Endodermal cell (in vitro differentiated cells): ENCODE data around the gene TNIK. TPM values are rescaled to one million over a fixed set of nuclear protein-coding genes. Genes with fewer than 3 reads are reported as not detected.
A peak's percentile ranks its signal among the peaks of the same experiment; 100 is the strongest.

Experiments
- DNase-seq: peaks from one replicate; pipeline ENCODE4 v3.0.0-alpha.2; 2017
- H3K27ac ChIP-seq: 2 replicates; pipeline ENCODE4 v1.5.1; 2013; ENCODE audit warnings: mild to moderate bottlenecking, low read depth, low read length, moderate library complexity
- H3K27me3 ChIP-seq: 2 replicates; pipeline ENCODE4 v1.6.1; 2013; ENCODE audit warnings: mild to moderate bottlenecking, low read length, moderate library complexity; ENCODE audit not compliant: insufficient read depth, control insufficient read depth, poor library complexity, severe bottlenecking
- H3K36me3 ChIP-seq: 2 replicates; pipeline ENCODE4 v1.7.0; 2013; ENCODE audit warnings: mild to moderate bottlenecking, low read length, moderate library complexity; ENCODE audit not compliant: control insufficient read depth, insufficient read depth
- H3K4me1 ChIP-seq: one replicate; pipeline ENCODE4 v1.7.0; 2013; ENCODE audit warnings: low read length; ENCODE audit not compliant: control insufficient read depth, insufficient read depth
- H3K4me3 ChIP-seq: 2 replicates; pipeline ENCODE4 v1.5.1; 2013; ENCODE audit warnings: mild to moderate bottlenecking, low read length, moderate library complexity
- H3K9ac ChIP-seq: 2 replicates; pipeline ENCODE4 v1.6.1; 2013; ENCODE audit warnings: mild to moderate bottlenecking, low read length, moderate library complexity; ENCODE audit not compliant: poor library complexity, severe bottlenecking; ENCODE audit errors: extremely low read depth
- H3K9me3 ChIP-seq: 2 replicates; pipeline ENCODE4 v1.6.1; 2013; ENCODE audit warnings: mild to moderate bottlenecking, low read length, moderate library complexity; ENCODE audit not compliant: control insufficient read depth
- H3K27ac Mint-ChIP-seq: 2 replicates; pipeline ENCODE4 v1.8.0; 2020; ENCODE audit warnings: mixed read lengths
- H3K27me3 Mint-ChIP-seq: 2 replicates; pipeline ENCODE4 v1.8.0; 2021; ENCODE audit warnings: mild to moderate bottlenecking, mixed read lengths; ENCODE audit not compliant: insufficient read depth
- H3K36me3 Mint-ChIP-seq: 2 replicates; pipeline ENCODE4 v1.8.0; 2020; ENCODE audit warnings: low read depth, mixed read lengths
- H3K4me1 Mint-ChIP-seq: 2 replicates; pipeline ENCODE4 v1.8.0; 2020; ENCODE audit warnings: mixed read lengths
- H3K4me3 Mint-ChIP-seq: 2 replicates; pipeline ENCODE4 v1.8.0; 2020; ENCODE audit warnings: mild to moderate bottlenecking, moderate library complexity, mixed read lengths
- H3K9me3 Mint-ChIP-seq: 2 replicates; pipeline ENCODE4 v1.8.0; 2020; ENCODE audit warnings: mild to moderate bottlenecking, mixed read lengths
- WGBS, 2 experiments: methylation state at CpG; one replicate each; pipeline versions ENCODE4 v1.1.5 to v1.1.7; 2013; ENCODE audit warnings: missing lambda C conversion rate in 2 of 2, mixed read lengths in 1 of 2; ENCODE audit not compliant: insufficient coverage in 1 of 2, insufficient read length in 1 of 2; 5-methylcytosine and 5-hydroxymethylcytosine counted together
- total RNA-seq, 2 donors: library from RNA; stranded (reverse); fragmentation: NEBNext Ultra II Directional in 1 of 2; extraction: Animal tissue kit (Norgen Biotek cat#: 25700) in 1 of 2; gene quantifications; 2 replicates in 1 of 2; 3 replicates in 1 of 2; pipeline ENCODE4 v1.2.1, GENCODE V29; 2021
- TF ChIP-seq, protein P1 (sequence below): fragments of 200-600 bp; sonication (generic); conservative IDR thresholded peaks from 2 replicates; pipeline ENCODE4 v1.5.0; 2021; ENCODE audit warnings: antibody characterized with exemption, mild to moderate bottlenecking

Gene TNIK
- total RNA-seq, 2 donors from 2014 or later, result 12.2 to 14.9 TPM

DNA sequence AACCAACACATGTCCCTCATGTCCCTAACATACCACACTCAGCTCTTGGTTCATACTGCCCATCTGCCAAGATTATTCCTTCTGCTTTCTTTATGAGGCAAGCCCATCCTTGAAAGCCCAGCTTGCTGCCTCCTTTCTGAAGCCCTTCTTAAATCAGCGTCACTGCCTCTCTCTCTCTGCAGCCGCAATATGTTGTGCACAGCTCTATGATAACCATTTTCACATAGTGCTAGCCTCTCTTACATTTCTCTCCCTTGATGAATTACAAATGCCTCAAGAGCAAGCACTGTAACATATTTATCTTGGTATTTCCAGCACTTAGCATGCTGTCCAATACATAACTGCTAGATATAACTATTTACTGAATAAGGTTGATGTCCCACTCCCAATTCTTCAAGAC lies 86.5 kb downstream of the TNIK start:
- 92 to 100% methylated on average over 2 of the region's 2 CpGs for WGBS, 2 experiments
- Histone ChIP-seq H3K4me1 (peaks cover 29% of the 10 kb centered on the region), H3K36me3 (no peaks in the 10 kb centered on the region), H3K4me3 (peak overlapping the region; percentile 11), H3K27ac (no peak overlapping the region), H3K9ac (no peak overlapping the region), H3K9me3 (no peaks in the 10 kb centered on the region), H3K27me3 (peaks cover 40% of the 10 kb centered on the region)
- TF ChIP-seq, protein P1, sequence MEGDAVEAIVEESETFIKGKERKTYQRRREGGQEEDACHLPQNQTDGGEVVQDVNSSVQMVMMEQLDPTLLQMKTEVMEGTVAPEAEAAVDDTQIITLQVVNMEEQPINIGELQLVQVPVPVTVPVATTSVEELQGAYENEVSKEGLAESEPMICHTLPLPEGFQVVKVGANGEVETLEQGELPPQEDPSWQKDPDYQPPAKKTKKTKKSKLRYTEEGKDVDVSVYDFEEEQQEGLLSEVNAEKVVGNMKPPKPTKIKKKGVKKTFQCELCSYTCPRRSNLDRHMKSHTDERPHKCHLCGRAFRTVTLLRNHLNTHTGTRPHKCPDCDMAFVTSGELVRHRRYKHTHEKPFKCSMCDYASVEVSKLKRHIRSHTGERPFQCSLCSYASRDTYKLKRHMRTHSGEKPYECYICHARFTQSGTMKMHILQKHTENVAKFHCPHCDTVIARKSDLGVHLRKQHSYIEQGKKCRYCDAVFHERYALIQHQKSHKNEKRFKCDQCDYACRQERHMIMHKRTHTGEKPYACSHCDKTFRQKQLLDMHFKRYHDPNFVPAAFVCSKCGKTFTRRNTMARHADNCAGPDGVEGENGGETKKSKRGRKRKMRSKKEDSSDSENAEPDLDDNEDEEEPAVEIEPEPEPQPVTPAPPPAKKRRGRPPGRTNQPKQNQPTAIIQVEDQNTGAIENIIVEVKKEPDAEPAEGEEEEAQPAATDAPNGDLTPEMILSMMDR, result no peak
- H3K27me3 Mint-ChIP-seq, result peaks cover 13% of the 10 kb centered on the region
- H3K4me3 Mint-ChIP-seq, result no peak overlapping the region
- peaks cover 45% of the 10 kb centered on the region for H3K4me1 Mint-ChIP-seq
- no peaks in the 10 kb centered on the region for H3K36me3 Mint-ChIP-seq
- no peak overlapping the region for H3K27ac Mint-ChIP-seq
- no peak for DNase-seq
- H3K9me3 Mint-ChIP-seq, result no peaks in the 10 kb centered on the region

DNA sequence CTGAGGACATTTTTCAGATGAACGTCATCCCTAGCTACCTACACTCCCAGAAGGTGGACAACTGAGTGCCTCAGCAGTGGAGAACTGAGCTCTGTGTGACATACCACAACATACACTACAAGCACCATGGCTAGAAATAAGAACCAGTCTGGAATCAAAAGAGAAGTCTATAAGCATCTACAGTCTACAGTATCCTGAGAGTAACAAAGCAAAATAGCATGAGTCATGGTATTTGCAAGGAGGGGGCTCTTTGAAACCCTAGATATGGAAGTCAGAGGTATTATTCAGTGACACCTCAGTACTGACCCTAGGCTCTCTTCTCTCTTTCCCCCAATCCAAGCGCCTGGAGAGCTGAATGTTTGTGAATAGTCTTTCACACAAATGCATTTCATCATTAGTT lies 87.5 kb downstream of the TNIK start:
- peaks cover 40% of the 10 kb centered on the region for H3K4me1 Mint-ChIP-seq

DNA sequence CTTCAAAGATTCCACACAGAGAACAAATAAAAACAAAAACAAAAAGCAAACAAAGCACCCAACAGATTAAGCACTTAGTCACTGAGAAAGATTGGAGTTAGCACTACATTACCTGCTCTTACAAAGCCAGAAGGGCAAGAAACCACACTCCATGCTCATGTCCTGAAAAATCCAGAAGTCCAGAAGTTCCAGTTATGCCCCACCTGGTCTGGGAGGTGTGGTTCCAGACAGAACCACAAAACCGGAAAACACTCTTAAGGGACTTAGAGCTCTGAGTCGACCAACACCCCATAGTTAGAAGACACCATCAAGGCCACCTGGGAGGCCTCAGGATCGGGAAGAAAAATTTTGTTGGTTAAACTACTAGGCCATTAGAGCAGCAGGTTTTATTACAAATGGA lies 88.9 kb downstream of the TNIK start:
- peaks cover 16% of the 10 kb centered on the region for H3K27me3 Mint-ChIP-seq
- peaks cover 31% of the 10 kb centered on the region for H3K4me1 Mint-ChIP-seq
- Histone ChIP-seq H3K27me3 (peaks cover 35% of the 10 kb centered on the region), H3K36me3 (no peaks in the 10 kb centered on the region), H3K4me1 (peaks cover 26% of the 10 kb centered on the region), H3K27ac (no peak overlapping the region), H3K4me3 (no peak overlapping the region), H3K9ac (no peak overlapping the region), H3K9me3 (no peaks in the 10 kb centered on the region)
- H3K36me3 Mint-ChIP-seq, result no peaks in the 10 kb centered on the region
- DNase-seq, result no peak
- WGBS, 2 experiments, result 80 to 100% methylated on average over 1 to 3 of the region's 3 CpGs
- peak overlapping the region; percentile 27 for H3K27ac Mint-ChIP-seq
- peak overlapping the region; percentile 8 for H3K4me3 Mint-ChIP-seq
- TF ChIP-seq, protein P1, result no peak
- H3K9me3 Mint-ChIP-seq, result no peaks in the 10 kb centered on the region

More for the DNA sequence above, 87.5 kb downstream of the TNIK start:
- Histone ChIP-seq H3K9ac (no peak overlapping the region), H3K9me3 (no peaks in the 10 kb centered on the region), H3K27ac (no peak overlapping the region), H3K4me3 (no peak overlapping the region), H3K36me3 (no peaks in the 10 kb centered on the region), H3K27me3 (peaks cover 41% of the 10 kb centered on the region), H3K4me1 (peaks cover 29% of the 10 kb centered on the region)
- Mint-ChIP-seq H3K27me3 (peaks cover 19% of the 10 kb centered on the region), H3K27ac (no peak overlapping the region), H3K4me3 (no peak overlapping the region), H3K36me3 (no peaks in the 10 kb centered on the region), H3K9me3 (no peaks in the 10 kb centered on the region)
- TF ChIP-seq, protein P1, result no peak
- DNase-seq, result no peak
- WGBS, 2 experiments, result 91 to 100% methylated on average over 1 to 2 of the region's 2 CpGs
